Central memory CD8-positive, alpha-beta T cell (primary cell): Measurements from ENCODE around the gene MAP7D1.
A peak's percentile ranks its signal among the peaks of the same experiment; 100 is the strongest.
"Not testable (repeated sequence)": the region's sequence is repeated elsewhere in the genome, so short reads cannot be mapped to it uniquely, and the experiment has no call there.

Experiments used
- ATAC-seq: fragments of 150-1000 bp; cut with Tn5 transposase; replicated peaks from 2 replicates; pipeline ENCODE4 v1.10.0; 2022; ENCODE audit warnings: mild to moderate bottlenecking, moderate FRiP score, moderate number of reproducible peaks; ENCODE audit not compliant: poor library complexity, severe bottlenecking; ENCODE audit errors: extremely low read depth
- DNase-seq, 2 donors: peaks; one replicate each; pipeline ENCODE4 v3.0.0; 2021; ENCODE audit warnings: low spot score in 2 of 2
- H3K27ac Mint-ChIP-seq: one replicate; pipeline ENCODE4 v1.8.0; 2022; ENCODE audit warnings: low read depth, mild to moderate bottlenecking, moderate library complexity, mixed read lengths
- H3K27me3 Mint-ChIP-seq: one replicate; pipeline ENCODE4 v1.8.0; 2022; ENCODE audit warnings: mixed read lengths
- H3K36me3 Mint-ChIP-seq: one replicate; pipeline ENCODE4 v1.8.0; 2022; ENCODE audit warnings: mild to moderate bottlenecking, moderate library complexity, mixed read lengths; ENCODE audit not compliant: insufficient read depth
- H3K4me1 Mint-ChIP-seq: one replicate; pipeline ENCODE4 v1.8.0; 2022; ENCODE audit warnings: mixed read lengths
- H3K4me3 Mint-ChIP-seq: one replicate; pipeline ENCODE4 v1.8.0; 2022; ENCODE audit warnings: mild to moderate bottlenecking, moderate library complexity, mixed read lengths
- H3K9me3 Mint-ChIP-seq: one replicate; pipeline ENCODE4 v1.8.0; 2022; ENCODE audit warnings: mixed read lengths

The MAP7D1 gene

DNA sequence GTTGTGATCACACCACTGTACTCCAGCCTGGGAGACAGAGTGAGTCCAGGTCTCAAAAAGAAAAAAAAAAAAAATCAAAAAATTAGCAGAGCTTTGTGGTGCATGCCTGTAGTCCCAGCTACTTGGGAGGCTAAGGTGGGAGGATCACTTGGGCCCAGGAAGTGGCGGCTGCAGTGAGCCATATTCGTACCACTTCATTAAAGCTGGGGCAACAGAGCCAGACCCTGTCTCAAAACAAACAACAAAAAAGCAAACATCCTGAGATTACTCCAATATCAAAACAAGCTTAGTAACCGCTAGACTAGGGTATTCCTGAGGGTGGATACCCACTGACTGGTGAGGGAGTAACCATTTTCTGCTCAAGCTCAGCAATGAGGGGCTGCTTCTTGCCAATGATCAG, 55.3 kb downstream of the MAP7D1 start:
- no peaks in the 10 kb centered on the region for H3K9me3 Mint-ChIP-seq
- H3K27me3 Mint-ChIP-seq: no peaks in the 10 kb centered on the region
- no peak overlapping the region for H3K4me3 Mint-ChIP-seq
- ATAC-seq: no peak
- H3K4me1 Mint-ChIP-seq: no peaks in the 10 kb centered on the region
- DNase-seq: no peak
- no peak overlapping the region for H3K27ac Mint-ChIP-seq
- H3K36me3 Mint-ChIP-seq: no peaks in the 10 kb centered on the region

DNA sequence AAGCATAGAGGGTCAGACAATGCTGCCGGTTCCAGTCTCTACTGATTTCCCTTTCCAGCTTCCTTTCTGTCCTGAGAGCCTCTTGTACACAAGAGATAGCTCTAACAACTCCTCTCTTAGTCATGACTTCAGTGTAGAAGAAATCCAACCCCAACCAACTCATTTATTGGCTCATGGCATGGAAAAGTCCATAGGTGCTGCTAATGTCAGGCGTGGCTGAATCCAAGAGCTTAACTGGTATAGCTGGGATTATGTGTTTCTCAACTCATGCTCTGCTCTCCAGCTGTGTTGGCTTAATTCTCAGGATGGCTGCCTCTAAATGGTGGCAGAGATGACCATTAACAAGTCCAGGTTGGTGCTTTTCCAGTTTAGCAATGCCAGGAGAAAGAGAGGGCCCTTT, 55.9 kb downstream of the MAP7D1 start:
- Mint-ChIP-seq H3K9me3 (no peaks in the 10 kb centered on the region), H3K27me3 (no peaks in the 10 kb centered on the region), H3K36me3 (no peaks in the 10 kb centered on the region), H3K4me3 (no peak overlapping the region), H3K27ac (no peak overlapping the region), H3K4me1 (no peaks in the 10 kb centered on the region)
- ATAC-seq (no peak), DNase-seq (no peak)

DNA sequence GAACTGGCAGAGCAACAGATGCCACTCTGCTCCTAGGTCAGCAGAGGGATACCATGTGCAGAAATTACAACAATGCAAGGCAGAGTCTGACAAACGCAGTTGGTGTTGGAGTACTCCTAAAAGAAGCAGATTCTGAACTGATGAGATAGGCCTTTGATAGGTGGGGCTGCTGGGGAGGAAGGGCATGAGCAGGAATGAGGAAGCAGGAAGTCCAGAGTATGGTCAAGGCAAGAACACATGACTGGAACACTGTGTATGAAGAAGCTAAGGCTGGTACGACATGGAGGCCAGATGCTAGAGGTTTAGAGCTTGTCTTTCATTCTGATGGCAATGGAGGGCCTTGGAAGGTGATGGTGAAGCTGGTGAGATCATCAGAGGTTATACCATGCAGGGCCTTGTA, 56.8 kb downstream of the MAP7D1 start:
- no peaks in the 10 kb centered on the region for H3K9me3 Mint-ChIP-seq
- no peak overlapping the region for H3K27ac Mint-ChIP-seq
- H3K27me3 Mint-ChIP-seq: no peaks in the 10 kb centered on the region
- no peak overlapping the region for H3K4me3 Mint-ChIP-seq
- H3K36me3 Mint-ChIP-seq: no peaks in the 10 kb centered on the region
- no peaks in the 10 kb centered on the region for H3K4me1 Mint-ChIP-seq
- ATAC-seq (no peak), DNase-seq (no peak)

DNA sequence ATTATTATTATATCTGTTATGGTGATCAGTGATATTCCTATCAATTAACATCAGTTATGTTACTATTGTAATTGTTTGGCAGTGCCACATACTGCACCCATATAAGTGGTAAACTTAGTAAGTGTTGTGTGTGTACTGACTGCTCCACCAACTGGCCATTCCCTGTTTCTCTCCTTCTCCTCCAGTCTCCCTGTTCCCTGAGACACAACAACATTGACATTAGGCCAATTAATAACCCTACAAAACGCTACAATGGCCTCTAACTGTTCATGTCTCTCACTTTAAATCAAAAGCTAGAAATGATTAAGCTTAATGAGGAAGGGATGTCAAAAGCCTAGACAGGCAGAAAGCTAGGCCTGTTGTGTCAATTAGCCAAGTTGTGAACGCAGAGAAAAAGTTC, 61.7 kb downstream of the MAP7D1 start:
- Mint-ChIP-seq H3K27me3 (no peaks in the 10 kb centered on the region), H3K4me3 (no peak overlapping the region), H3K36me3 (no peaks in the 10 kb centered on the region), H3K9me3 (no peaks in the 10 kb centered on the region), H3K27ac (no peak overlapping the region), H3K4me1 (no peaks in the 10 kb centered on the region)
- ATAC-seq (no peak), DNase-seq (no peak)

DNA sequence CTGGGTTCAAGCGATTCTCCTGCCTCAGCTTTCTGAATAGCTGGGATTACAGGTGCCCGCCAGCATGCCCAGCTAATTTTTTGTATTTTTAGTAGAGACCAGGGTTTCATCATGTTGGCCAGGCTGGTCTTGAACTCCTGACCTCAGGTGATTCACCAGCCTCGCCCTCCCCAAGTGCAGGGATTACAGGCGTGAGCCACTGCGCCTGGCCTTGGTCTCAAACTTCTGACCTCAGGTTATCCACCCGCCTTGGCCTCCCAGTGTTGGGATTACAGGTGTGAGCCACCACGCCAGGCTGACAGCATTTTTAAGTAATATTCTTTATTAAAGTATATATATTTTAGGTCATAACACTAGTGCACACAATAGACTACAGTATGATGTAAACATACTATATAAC, 65.9 kb downstream of the MAP7D1 start:
- not testable (repeated sequence) for ATAC-seq, H3K9me3 Mint-ChIP-seq, H3K4me3 Mint-ChIP-seq, H3K27ac Mint-ChIP-seq, H3K27me3 Mint-ChIP-seq, DNase-seq
- peaks cover 28% of the 10 kb centered on the region for H3K36me3 Mint-ChIP-seq
- H3K4me1 Mint-ChIP-seq: peaks cover 27% of the 10 kb centered on the region

DNA sequence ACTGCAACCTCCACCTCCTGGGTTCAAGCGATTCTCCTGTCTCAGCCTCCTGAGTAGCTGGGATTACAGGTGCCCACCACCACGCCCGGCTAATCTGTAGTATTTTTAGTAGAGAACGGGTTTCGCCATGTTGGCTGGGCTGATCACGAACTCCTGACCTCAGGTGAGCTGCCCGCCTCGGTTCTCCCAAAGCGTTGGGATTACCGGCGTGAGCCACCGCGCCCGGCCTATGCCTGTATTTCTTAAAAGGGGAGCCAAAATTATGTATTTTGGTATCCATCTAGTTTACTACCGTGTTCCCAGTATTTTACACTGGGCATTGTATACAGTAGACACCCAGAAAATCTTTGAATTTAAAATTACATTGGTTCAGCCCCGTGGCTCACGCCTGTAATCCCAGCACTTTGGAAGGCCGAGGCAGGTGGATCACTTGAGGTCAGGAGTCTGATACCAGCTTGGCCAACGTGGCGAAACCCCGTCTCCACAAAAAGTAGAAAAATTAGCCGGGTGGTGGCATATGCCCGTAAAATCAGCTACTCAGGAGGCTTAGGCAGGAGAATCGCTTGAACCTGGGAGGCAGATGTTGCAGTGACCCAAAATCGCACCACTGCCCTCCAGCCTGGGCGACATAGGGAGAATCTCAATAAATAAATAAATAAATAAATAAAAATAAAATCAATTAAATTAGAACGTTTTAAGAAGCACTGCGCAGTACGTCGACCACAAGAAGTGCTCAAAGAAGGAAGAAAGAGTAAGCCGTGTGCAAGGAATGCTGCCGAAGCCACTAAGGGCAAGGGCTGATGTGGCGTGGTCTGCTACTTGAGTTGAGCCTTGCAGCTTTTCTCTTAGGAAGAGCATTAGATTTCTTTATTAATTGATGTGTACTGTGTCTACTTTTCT, 66.8 kb downstream of the MAP7D1 start:
- no peaks in the 10 kb centered on the region for H3K27me3 Mint-ChIP-seq
- ATAC-seq (no peak), DNase-seq (no peak)
- peaks cover 30% of the 10 kb centered on the region for H3K36me3 Mint-ChIP-seq
- peak overlapping the region; percentile 100 for H3K27ac Mint-ChIP-seq
- peak overlapping the region; percentile 98 for H3K4me3 Mint-ChIP-seq
- H3K4me1 Mint-ChIP-seq: peaks cover 34% of the 10 kb centered on the region
- no peaks in the 10 kb centered on the region for H3K9me3 Mint-ChIP-seq

DNA sequence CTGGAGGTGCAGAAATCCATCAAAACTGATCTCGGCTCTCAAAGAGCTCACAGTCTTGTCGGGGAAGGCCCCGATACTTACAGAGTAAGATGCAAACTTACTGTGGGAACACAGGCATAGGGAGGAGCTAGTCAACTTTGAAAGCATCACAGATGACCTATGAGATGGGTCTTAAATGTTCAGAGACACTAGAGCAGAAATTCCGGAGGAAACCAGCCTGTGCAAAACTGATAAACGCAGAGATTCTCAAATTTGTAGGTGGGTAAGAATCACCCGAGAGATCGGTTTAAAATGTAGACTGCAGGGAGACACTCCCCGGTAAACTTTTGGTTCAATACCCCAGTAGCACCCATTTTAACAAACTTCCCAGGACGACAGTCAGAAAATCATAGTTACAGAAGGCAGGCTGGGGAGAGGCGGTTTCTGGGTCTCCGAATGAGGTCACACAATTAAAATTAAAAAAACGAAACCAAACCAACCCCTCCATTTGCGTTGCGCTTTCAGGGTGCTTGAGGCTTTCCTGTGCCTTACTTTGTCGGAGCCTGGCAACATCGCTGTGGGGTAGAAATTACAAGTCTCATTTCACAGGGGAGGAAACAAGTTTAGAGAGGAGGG, 67.5 kb downstream of the MAP7D1 start:
- H3K36me3 Mint-ChIP-seq: peaks cover 38% of the 10 kb centered on the region
- peaks cover 35% of the 10 kb centered on the region for H3K4me1 Mint-ChIP-seq
- ATAC-seq (peak; percentile 43), DNase-seq (no peak)
- peak overlapping the region; percentile 100 for H3K27ac Mint-ChIP-seq
- H3K4me3 Mint-ChIP-seq: peak overlapping the region; percentile 98
- no peaks in the 10 kb centered on the region for H3K27me3 Mint-ChIP-seq
- H3K9me3 Mint-ChIP-seq: no peaks in the 10 kb centered on the region

DNA sequence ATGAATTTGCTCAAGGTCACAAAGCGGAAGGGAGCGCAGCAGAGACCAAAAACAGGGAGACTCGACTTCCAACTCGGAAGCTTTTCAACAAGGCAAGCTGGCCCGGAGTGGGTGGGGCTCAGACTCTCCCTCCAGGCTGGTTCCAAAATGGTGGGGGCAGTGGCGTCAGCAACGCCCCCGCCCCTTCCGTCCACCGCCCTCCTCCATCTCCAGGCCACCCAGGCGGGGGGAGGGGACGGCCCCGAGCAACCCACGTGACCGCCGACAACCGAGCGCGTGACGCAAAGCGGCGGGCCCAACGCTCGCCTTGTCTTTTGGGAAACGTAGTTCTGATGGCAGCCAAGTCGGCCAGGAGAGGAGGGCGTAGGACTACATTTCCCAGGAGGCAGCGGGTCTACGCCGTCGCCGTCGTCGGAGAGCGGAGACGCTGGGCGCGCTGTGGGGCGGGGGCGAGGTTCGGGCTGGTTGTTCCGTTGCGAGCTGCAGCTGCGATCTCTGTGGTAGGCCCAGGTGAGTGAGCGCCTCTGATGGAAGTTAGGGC, 68.1 kb downstream of the MAP7D1 start, which contains the start of gene THRAP3:
THRAP3 (plus strand) TSS at position 448 of the 541 bp plus-strand sequence. CDS start 58,121 bp downstream, outside the sequence.
- Mint-ChIP-seq H3K4me1 (peaks cover 35% of the 10 kb centered on the region), H3K27ac (peak within 1 kb of the TSS; percentile 100), H3K27me3 (no peaks in the 10 kb centered on the region), H3K36me3 (peaks cover 43% of the 10 kb centered on the region), H3K4me3 (peak within 1 kb of the TSS; percentile 98), H3K9me3 (no peaks in the 10 kb centered on the region)
- ATAC-seq: peak; percentile 89
- DNase-seq: peak; percentile 97 to 100

DNA sequence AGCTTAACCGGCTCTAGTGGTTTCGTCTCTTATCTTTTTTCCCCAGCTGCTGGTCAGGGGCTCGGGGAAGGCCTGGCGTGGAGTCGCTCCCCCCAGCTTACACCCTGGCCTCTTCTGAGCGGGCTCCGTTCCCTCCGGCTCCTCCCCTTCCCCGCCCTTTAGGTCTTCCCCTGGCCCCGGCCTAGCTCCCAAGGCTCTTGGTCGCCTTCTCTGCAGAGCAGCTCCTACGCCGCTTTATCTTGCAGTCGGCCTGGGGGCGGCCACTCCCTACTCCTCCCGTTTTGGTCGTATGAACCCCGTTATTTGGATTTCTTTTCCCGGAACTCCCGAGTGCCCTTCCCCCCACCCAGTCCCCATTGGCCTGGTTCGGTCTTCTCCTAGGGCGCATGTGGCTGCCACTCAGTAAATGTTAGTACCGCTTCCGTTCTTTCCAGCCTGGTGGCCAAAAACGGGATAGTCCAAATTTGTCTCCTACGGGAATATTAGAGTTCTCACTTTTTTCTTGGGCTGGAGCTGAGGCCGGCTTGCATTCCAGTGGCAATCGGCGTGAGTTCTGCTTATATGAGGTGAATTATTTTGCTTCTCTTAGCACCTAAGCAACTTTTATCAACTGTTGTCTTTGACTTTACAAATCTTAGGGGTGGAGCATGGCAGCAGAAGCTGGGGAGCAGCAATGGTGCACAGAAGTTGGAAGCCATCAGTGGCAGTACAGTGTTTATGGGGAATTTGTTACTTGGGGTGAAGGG, 68.8 kb downstream of the MAP7D1 start:
- peak; percentile 45 for ATAC-seq
- DNase-seq: no peak
- Mint-ChIP-seq H3K9me3 (no peaks in the 10 kb centered on the region), H3K27ac (peak overlapping the region; percentile 100), H3K36me3 (peaks cover 48% of the 10 kb centered on the region), H3K4me3 (peak overlapping the region; percentile 98), H3K27me3 (no peaks in the 10 kb centered on the region), H3K4me1 (peaks cover 35% of the 10 kb centered on the region)

DNA sequence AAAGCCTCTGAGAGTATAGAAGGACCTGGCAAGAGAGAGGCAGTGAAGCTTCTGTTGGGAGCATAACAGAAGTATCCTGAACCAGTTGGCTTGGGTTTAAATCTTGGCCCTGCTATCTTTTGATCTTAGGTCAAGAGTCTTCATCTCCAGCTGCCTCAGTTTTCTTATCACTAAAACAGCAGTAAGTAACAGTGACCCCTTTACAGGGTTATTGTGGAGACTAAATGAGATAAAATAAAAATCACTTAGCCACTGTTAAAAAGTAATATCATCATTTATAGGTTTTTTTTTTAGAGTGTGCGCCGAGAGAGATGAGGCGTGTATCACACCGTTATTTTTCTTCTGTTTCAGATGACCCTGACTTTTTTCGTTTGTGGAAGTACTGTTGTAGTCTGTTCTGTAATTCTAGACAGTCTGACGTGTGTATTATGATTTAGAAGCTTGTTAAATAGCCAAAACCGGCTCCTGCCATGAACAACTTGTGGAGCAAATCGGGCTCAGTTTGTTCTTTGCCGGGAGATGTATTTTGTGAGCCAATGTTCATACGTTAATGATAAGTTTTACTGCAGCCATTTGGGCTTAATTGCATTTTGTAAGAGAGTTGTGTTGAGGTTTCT, 69.4 kb downstream of the MAP7D1 start:
- Mint-ChIP-seq H3K4me1 (peaks cover 35% of the 10 kb centered on the region), H3K27me3 (no peaks in the 10 kb centered on the region), H3K9me3 (no peaks in the 10 kb centered on the region), H3K36me3 (peaks cover 55% of the 10 kb centered on the region), H3K4me3 (peak overlapping the region; percentile 98), H3K27ac (peak overlapping the region; percentile 100)
- ATAC-seq (no peak), DNase-seq (no peak)

DNA sequence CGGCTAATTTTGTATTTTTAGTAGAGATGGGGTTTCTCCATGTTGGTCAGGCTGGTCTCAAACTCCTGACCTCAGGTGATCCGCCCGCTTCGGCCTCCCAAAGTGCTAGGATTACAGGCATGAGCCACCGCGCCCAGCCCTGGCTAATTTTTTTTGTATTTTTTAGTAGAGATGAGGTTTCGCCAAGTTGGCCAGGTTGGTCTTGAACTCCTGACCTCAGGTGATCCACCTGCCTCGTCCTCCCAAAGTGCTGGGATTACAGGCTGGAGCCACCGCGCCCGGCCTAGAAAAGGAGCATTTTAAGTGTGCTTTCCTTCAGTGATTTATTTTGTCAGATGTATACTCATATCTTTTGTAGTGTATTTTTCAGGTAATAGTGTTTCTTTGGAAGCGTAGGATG, 74.3 kb downstream of the MAP7D1 start:
- peaks cover 62% of the 10 kb centered on the region for H3K36me3 Mint-ChIP-seq
- not testable (repeated sequence) for DNase-seq, H3K27me3 Mint-ChIP-seq

More for the DNA sequence above, 74.3 kb downstream of the MAP7D1 start:
- not testable (repeated sequence) for H3K9me3 Mint-ChIP-seq, H3K4me3 Mint-ChIP-seq, H3K27ac Mint-ChIP-seq, ATAC-seq
- H3K4me1 Mint-ChIP-seq: peaks cover 45% of the 10 kb centered on the region
